NCI-H2029 treated with DMSO at 0.1 percent for 48 hours (cell line): ENCODE results near the gene GATAD2A.
"Not testable (repeated sequence)": the region's sequence is repeated elsewhere in the genome, so short reads cannot be mapped to it uniquely, and the experiment has no call there.

Experiments
- DNase-seq: peaks from one replicate; lab custom pipeline; 2025; lab: John Stamatoyannopoulos, UW

Gene GATAD2A

DNA sequence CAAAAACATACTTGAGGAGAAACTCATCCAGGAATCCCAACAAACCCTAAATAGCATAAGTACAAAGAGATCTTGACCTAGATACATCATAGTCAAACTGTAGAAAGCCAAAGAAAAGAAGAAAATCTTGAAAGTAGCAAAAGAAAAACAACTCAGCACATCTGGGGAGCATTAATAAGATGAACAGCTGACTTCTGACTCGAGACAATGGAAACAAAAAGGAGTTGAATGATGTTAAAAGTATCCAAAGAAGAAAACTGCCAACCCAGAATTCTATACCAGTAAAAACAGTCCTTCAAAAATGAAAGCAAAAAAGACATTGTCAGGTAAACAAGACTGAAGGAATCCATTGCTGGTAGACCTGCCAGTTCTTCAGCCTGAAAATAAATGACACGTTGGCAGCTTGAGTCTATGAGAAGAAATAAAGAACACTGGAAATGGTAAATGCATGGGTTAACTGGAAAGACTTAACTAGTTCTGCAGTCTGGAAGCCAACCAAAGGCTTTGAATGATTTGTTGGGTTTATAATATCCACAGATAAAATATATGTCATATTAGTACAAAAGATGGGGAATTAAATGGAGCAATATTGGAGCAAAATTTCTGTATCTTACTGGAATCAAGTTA, 63.1 kb downstream of the GATAD2A start:
- DNase-seq = no peak

- DNase-seq = no peak
Observed at GRCh38 chr19:19470579-19470978, 65.1 kb downstream of the GATAD2A start.

GRCh38 chr19:19471682-19472081, 66.2 kb downstream of the GATAD2A start:
- no peak for DNase-seq

- DNase-seq = not testable (repeated sequence)
Observed at GRCh38 chr19:19472106-19472505, 66.6 kb downstream of the GATAD2A start.

- DNase-seq = no peak
Observed at GRCh38 chr19:19475015-19475765, 69.7 kb downstream of the GATAD2A start.

- DNase-seq = no peak
Observed at GRCh38 chr19:19475849-19476828, 70.7 kb downstream of the GATAD2A start.

DNA sequence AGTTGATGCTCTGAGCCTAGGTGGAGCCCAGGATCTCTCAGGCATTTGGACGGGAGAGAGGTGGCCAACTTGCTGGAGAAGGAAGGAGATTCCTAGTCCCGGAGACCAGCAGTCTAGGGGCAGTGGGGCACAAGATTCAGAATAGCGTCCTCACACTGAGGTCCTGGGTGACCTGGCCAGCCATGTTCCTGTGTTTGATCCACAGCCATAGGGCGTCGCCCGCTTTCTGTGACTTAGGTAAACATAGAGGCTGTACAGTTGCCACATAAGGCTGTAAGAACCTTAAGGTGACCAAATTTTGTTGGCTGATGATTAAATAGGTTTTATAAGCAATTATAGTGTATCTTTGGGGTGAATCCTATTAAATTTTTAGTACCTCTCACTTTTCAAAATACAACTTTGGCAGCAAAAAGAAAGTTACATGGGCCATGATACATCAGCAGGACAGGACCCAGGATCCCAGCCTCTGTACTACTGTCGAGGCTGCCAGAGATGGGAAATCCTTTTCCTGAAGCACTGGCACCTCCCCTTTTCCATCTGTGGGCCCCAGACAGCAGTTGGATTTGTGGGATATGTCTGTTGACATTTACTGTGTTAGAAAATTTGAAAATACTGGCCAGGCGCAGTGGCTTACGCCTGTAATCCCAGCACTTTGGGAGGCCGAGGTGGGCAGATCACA, 72.4 kb downstream of the GATAD2A start:
- no peak for DNase-seq

- DNase-seq = no peak
Observed at GRCh38 chr19:19480688-19481087, 75.2 kb downstream of the GATAD2A start.

- DNase-seq = no peak
Observed at GRCh38 chr19:19482809-19483596, 77.5 kb downstream of the GATAD2A start.

DNA sequence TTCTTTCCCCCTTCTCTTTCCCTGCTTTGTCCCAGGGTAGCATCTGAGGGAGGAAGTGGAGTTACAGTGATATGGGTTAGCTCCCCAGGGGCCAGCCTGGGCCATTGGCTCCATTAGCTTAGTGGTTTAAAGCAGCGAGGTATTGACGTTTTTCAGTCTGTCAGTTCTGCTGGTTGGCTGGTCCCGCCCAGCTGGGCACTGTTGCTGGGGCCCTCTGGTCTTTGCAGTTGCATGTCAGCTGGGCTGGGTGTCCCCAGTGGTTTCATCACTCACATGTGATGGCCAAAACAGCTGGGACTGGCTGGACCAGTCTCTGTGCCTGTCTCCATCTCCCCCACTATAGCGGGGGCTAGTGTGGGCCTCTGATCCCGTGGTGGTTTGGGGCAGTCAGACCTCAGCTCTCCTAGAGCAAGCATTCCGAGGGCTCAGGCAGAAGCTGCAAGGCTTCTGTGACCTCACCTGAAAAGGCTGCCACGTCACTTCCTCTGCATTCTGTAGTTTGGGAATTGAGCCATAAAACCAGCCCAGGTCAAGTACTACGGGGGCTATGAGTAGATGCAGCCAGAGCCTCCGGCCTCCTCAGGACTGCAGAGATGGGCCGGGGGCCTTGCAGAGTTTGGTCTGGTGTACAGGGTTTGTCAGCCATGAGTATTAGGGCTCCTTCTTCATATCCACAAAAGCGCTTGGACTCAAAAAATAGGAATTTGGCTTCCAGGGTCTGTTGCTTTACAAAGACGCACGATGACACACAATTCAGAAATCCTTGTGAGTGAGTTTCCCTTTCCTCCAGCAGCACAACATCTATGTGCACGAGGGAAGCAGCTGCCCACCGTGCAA, 79.9 kb downstream of the GATAD2A start:
- no peak for DNase-seq

DNA sequence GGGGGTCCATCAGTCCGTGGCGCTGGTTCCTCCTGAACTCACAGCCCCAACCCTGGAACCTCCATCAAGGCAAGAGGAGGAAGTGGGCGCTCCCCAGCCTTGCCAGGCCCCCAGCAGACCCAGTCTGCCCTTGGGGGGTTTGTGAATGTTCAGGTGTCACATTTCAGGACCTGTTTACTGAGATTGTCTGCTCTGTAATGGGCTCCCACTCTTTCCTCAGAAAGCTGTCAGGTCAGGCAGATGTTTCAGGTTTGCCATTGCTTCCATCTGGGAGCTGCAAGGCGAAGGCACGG, 80.5 kb downstream of the GATAD2A start:
- DNase-seq = no peak

- DNase-seq = no peak
Observed at GRCh38 chr19:19486343-19487076, 81.0 kb downstream of the GATAD2A start.

DNA sequence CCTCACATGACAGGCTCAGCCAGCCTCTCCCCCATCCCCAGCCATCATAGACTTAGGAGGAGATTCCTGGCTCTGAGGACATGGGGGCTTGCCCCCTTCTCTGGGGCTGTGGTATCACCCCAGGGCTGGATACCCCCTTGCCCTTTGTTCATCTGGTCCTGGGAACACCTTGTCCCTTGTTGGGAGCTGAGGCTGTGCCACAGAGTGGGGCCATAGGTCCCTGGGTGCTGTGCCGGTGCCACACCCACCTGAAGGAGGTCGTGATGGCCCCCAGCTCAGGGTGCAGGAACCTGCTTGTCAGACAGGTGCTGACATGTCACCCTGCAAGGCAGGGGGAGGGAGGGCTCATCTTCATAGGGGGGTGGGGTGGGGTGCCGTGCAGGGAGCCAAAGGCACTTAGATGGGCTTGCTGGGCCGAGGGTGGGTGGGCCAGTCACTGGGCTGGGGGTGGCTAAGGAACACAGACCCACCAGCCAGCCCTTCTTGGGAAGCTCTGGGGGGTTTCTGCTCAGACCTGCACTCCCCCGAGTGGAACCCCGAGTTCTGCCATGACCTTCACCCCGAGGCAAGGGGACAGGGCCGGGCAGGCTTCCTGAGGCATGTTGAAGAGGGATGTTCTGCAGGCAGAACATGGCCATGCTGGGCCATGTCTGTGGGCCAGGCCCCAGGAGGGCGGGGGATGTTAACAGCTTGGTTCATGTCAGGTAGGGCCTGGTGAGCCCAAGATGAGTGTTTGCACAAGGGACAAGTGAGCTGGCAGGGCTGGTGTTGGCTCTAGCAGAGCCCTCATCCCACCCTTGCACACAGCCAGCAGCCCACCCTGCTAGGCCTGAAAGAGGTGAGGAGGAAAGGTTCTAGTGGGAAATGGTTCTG, 81.8 kb downstream of the GATAD2A start:
- peak; percentile 19 for DNase-seq

GRCh38 chr19:19487950-19488874, 82.7 kb downstream of the GATAD2A start:
- no peak for DNase-seq

GRCh38 chr19:19488875-19489690, 83.6 kb downstream of the GATAD2A start:
- DNase-seq = peak; percentile 69

DNA sequence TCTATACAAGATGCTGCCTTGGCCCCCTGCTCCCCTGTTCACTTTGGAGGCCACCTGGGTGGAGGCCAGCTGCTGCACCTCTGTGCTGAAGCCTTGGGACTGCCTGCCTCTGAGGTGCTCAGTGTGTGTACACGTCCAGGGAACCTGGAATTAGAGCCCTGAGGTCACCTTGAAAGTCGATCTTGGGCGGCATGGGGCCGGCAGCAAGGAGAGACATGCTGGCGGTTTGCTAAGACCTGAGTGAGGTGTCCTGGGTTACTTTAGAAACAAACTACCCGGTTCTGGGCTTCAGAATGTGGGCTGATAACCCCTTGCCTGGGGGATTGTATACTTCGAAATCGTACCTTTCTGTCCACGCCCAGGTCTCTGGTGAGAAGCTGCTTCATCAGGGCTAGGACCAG, 84.3 kb downstream of the GATAD2A start:
- no peak for DNase-seq
